ENCODE results near the gene ZHX3. TPM values are rescaled to one million over a fixed set of nuclear protein-coding genes. Genes with fewer than 3 reads are reported as not detected.

Gene ZHX3
- total RNA-seq, 1 experiment from 2014 or later: 21.5 TPM

DNA sequence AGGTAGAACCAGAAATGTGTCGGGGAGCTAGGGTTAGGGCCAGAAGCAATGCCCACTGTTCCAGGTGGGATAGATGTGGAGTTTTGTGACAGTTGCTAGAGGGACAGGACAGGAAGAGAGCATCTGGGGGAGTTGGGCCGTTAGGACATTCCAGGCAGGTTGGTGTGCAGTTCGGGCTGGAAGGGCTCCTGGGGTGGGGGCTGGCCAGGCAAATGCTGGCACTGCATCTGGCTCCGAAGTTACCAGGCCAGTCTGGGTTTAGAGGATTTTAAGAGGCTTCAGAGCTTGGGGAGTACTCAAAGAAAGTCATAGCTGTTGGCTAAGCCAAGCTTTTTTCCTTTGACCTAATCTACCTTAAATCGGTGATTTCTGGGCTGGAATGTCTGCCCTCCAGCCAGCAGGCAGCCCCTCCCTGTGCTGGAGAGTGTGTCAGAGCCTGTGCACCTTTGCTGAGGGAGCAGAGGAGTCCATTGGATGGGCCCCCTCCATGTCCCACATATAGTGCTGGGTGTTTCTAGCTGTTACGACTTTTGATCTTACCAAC is 159.4 kb downstream of the ZHX3 start:
- no peak for DNase-seq
- no TSS peak for BruUV-seq (replicated peaks)
- Histone ChIP-seq H3K79me2 (ENCODE audit: low read depth) (no peaks in the 10 kb centered on the region), H3K4me1 (replicated peaks; ENCODE audit: insufficient read depth) (no peaks in the 10 kb centered on the region), H3K4me3 (no peak overlapping the region), H2AFZ (no peak overlapping the region), H3K9me2 (ENCODE audit: insufficient read depth) (no peaks in the 10 kb centered on the region), H3K36me3 (ENCODE audit: low read depth) (no peaks in the 10 kb centered on the region), H3K27me3 (ENCODE audit: insufficient read depth, low read depth) (no peaks in the 10 kb centered on the region), H3K9me3 (ENCODE audit: insufficient read depth, low read depth) (no peaks in the 10 kb centered on the region), H4K20me1 (ENCODE audit: insufficient read depth) (peaks cover 8% of the 10 kb centered on the region; the same call in 1 of the 2 replicates), H3K4me2 (no peak overlapping the region), H3F3A (ENCODE audit: insufficient read depth, low read depth) (no peaks in the 10 kb centered on the region), H3K27ac (no peak overlapping the region)
- intact Hi-C loops (cut with micrococcal nuclease; ENCODE audit: unreplicated experiment): no loop called here
- ChIA-PET CTCF (no interaction called here), POLR2A (ENCODE audit: unreplicated experiment) (interaction anchor here (0.6 kb wide), 1 partner anchor 216 kb away, joined by 3 read pairs; no protein-coding TSS in a partner anchor)
- TF ChIP-seq EZH2 (IDR thresholded peaks at IDR 0.05; ENCODE audit: low read depth): no peak
- TF ChIP-seq, protein P1, sequence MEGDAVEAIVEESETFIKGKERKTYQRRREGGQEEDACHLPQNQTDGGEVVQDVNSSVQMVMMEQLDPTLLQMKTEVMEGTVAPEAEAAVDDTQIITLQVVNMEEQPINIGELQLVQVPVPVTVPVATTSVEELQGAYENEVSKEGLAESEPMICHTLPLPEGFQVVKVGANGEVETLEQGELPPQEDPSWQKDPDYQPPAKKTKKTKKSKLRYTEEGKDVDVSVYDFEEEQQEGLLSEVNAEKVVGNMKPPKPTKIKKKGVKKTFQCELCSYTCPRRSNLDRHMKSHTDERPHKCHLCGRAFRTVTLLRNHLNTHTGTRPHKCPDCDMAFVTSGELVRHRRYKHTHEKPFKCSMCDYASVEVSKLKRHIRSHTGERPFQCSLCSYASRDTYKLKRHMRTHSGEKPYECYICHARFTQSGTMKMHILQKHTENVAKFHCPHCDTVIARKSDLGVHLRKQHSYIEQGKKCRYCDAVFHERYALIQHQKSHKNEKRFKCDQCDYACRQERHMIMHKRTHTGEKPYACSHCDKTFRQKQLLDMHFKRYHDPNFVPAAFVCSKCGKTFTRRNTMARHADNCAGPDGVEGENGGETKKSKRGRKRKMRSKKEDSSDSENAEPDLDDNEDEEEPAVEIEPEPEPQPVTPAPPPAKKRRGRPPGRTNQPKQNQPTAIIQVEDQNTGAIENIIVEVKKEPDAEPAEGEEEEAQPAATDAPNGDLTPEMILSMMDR (conservative IDR thresholded peaks at IDR 0.05): no peak

DNA sequence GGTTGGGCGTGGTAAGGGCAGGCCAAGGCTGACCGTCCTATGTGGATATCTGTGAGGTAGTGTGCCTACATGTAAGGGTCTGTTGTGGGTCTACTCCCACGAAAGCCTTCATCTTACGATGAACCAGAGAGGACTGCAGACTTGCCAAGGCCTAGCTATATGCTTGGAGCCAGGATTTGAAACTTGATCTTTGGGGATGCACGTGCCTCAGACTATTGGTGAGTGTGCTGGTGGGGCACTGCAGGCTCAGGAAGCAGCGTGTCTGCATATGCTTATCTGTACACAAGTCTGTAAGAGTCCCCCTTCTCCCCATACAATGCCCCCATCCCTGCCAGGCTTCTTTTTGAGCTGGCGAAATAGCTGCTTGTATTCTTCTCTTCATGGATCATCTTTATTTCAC is 162.3 kb downstream of the ZHX3 start:
- TF ChIP-seq, protein P1 (conservative IDR thresholded peaks at IDR 0.05): no peak
- no peak for TF ChIP-seq EZH2 (IDR thresholded peaks at IDR 0.05; ENCODE audit: low read depth)
- Histone ChIP-seq H3K4me2 (no peak overlapping the region), H3K4me3 (no peak overlapping the region), H3F3A (ENCODE audit: insufficient read depth, low read depth) (no peaks in the 10 kb centered on the region), H3K27ac (no peak overlapping the region), H3K4me1 (replicated peaks; ENCODE audit: insufficient read depth) (no peaks in the 10 kb centered on the region), H4K20me1 (ENCODE audit: insufficient read depth) (peaks cover 8% of the 10 kb centered on the region; the same call in 1 of the 2 replicates), H3K27me3 (ENCODE audit: insufficient read depth, low read depth) (no peaks in the 10 kb centered on the region), H3K36me3 (ENCODE audit: low read depth) (no peaks in the 10 kb centered on the region), H3K9me2 (ENCODE audit: insufficient read depth) (no peaks in the 10 kb centered on the region), H2AFZ (no peak overlapping the region), H3K79me2 (ENCODE audit: low read depth) (peaks cover 10% of the 10 kb centered on the region), H3K9me3 (ENCODE audit: insufficient read depth, low read depth) (no peaks in the 10 kb centered on the region)
- DNase-seq: no peak
- POLR2A ChIA-PET (ENCODE audit: unreplicated experiment): no interaction called here
- no TSS peak for BruUV-seq (replicated peaks)
- intact Hi-C loops (cut with micrococcal nuclease; ENCODE audit: unreplicated experiment): no loop called here
- CTCF ChIA-PET: no interaction called here

DNA sequence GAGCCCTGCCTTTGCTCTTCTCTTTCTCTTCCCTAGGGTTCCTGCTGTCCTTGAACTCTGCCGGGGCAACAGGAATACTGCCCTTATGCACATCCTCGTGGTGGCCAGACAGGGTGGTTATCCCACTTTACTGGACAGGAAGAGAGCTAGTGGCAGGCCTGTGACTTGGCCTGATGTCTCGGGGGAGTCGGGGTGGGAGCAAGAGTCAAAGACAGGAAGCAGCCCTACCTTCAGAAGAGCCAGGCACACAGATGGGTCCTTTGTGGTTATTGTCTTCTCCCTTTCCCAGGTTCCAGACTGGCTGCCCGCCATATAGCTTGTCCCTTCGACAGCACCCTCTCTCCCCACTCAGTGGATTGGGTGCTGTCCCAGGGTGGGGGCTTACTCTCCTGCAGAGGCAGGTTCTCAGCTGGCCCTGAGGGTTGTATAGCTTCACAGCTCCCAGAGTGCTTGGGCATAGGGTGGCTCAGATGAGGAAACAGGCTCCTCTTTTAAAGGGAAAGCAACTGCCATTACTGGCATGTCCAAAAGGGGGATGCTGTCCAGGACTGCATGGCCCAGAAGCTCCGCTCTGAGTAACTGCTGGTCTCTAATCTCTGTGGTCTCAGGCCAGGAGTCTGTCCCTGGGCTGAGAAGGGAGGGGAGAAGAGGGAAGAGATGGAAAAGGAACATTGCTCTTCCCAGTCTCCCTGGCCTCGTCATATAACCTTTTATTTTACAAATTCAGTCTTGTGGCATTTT is 162.9 kb downstream of the ZHX3 start:
- H4K20me1 ChIP-seq (ENCODE audit: insufficient read depth): peaks cover 8% of the 10 kb centered on the region; the same call in 1 of the 2 replicates

More for the DNA sequence above, 162.9 kb downstream of the ZHX3 start:
- H3K79me2 ChIP-seq (ENCODE audit: low read depth): peaks cover 15% of the 10 kb centered on the region
- TF ChIP-seq, protein P1 (conservative IDR thresholded peaks at IDR 0.05): no peak
- no peak for TF ChIP-seq EZH2 (IDR thresholded peaks at IDR 0.05; ENCODE audit: low read depth)
- H3F3A ChIP-seq (ENCODE audit: insufficient read depth, low read depth): no peaks in the 10 kb centered on the region
- intact Hi-C loops (cut with micrococcal nuclease; ENCODE audit: unreplicated experiment): no loop called here
- H3K9me2 ChIP-seq (ENCODE audit: insufficient read depth): no peaks in the 10 kb centered on the region
- ChIA-PET POLR2A (ENCODE audit: unreplicated experiment) (no interaction called here), CTCF (no interaction called here)
- H3K27ac ChIP-seq: no peak overlapping the region
- H3K36me3 ChIP-seq (ENCODE audit: low read depth): no peaks in the 10 kb centered on the region
- no TSS peak for BruUV-seq (replicated peaks)
- no peak for DNase-seq
- H2AFZ ChIP-seq: no peak overlapping the region
- H3K4me1 ChIP-seq (replicated peaks; ENCODE audit: insufficient read depth): peaks cover 5% of the 10 kb centered on the region; the same call in 1 of the 2 replicates
- no peak overlapping the region for H3K4me3 ChIP-seq
- H3K27me3 ChIP-seq (ENCODE audit: insufficient read depth, low read depth): no peaks in the 10 kb centered on the region
- H3K4me2 ChIP-seq: no peak overlapping the region
- H3K9me3 ChIP-seq (ENCODE audit: insufficient read depth, low read depth): no peaks in the 10 kb centered on the region

All from PC-9 (cell line).